Measurements from ENCODE around the gene ARHGAP32. TPM values are rescaled to one million over a fixed set of nuclear protein-coding genes. Genes with fewer than 3 reads are reported as not detected.

The ARHGAP32 gene
- total RNA-seq, 1 experiment from 2014 or later, result 22.0 TPM

DNA sequence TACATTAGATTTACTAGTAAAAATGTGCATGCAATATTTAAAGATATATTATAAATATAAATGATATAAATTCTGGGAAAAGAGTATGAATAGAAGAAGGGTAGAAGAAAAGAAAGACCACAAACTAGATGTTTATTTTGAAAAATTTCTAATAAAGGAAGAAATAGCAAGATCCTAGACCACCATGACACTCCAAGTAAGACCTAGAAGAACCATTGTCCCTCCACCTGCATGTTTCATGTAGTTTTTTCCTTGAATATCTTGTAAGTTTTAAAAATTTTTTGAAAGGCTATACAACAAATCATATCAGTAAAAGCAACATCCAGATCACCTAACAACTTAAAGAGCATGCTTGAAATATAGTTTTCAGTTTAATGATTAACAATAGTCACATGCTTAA lies 46.8 kb downstream of the ARHGAP32 start:
- no peaks in the 10 kb centered on the region for H3K27me3 ChIP-seq (ENCODE audit: insufficient read depth, low read length)
- H3K23me2 ChIP-seq (ENCODE audit: insufficient read length, low read depth, low read length, poor library complexity, severe bottlenecking), result no peaks in the 10 kb centered on the region
- H3K23ac ChIP-seq (ENCODE audit: insufficient read length, low read depth, low read length), result no peak overlapping the region
- no peaks in the 10 kb centered on the region for H3K79me1 ChIP-seq (ENCODE audit: insufficient read depth, low read depth, low read length, poor library complexity, severe bottlenecking)
- no peak overlapping the region for H3K14ac ChIP-seq (ENCODE audit: insufficient read depth, low read length)
- H2BK120ac ChIP-seq (ENCODE audit: low read depth, low read length, poor library complexity, severe bottlenecking), result no peak overlapping the region
- Mint-ChIP-seq H3K4me3 (no peak overlapping the region), H3K27me3 (ENCODE audit: low read depth) (no peaks in the 10 kb centered on the region), H3K4me1 (peaks cover 35 to 46% of the 10 kb centered on the region in 2 experiments), H3K36me3 (ENCODE audit: insufficient read depth in 1 of 3, low read depth in 3 of 3) (peaks cover 2 to 12% (median 6%) of the 10 kb centered on the region in 3 experiments; a peak in 6 of 7 replicates), H3K9me3 (peaks cover 5 to 7% of the 10 kb centered on the region in 2 experiments; a peak in 4 of 5 replicates), H3K27ac (no peak overlapping the region)
- no peak overlapping the region for H3T11ph ChIP-seq (ENCODE audit: low read length)
- no peak overlapping the region for H3K9ac ChIP-seq (ENCODE audit: extremely low read depth, insufficient read length, low read length)
- H2BK20ac ChIP-seq (ENCODE audit: low read depth, low read length, poor library complexity, severe bottlenecking), result no peak overlapping the region
- H2AK5ac ChIP-seq (ENCODE audit: insufficient read length, low read length), result no peak overlapping the region
- no peak overlapping the region for H4K91ac ChIP-seq (ENCODE audit: insufficient read length, low read depth, low read length)
- no peak overlapping the region for H2BK5ac ChIP-seq (ENCODE audit: insufficient read length, low read length)
- H3K27ac ChIP-seq (ENCODE audit: insufficient read length, low read depth, low read length), result no peak overlapping the region
- no peak overlapping the region for H4K8ac ChIP-seq (replicated peaks; ENCODE audit: insufficient read length, low read depth, low read length)
- no peak overlapping the region for H3K56ac ChIP-seq (ENCODE audit: insufficient read length, low read depth, low read length)
- no peak overlapping the region for H2AFZ ChIP-seq (ENCODE audit: low read length)
- no peak for DNase-seq
- H3K4me2 ChIP-seq (ENCODE audit: insufficient read depth, insufficient read length, low read length), result no peak overlapping the region
- TF ChIP-seq, protein P1, sequence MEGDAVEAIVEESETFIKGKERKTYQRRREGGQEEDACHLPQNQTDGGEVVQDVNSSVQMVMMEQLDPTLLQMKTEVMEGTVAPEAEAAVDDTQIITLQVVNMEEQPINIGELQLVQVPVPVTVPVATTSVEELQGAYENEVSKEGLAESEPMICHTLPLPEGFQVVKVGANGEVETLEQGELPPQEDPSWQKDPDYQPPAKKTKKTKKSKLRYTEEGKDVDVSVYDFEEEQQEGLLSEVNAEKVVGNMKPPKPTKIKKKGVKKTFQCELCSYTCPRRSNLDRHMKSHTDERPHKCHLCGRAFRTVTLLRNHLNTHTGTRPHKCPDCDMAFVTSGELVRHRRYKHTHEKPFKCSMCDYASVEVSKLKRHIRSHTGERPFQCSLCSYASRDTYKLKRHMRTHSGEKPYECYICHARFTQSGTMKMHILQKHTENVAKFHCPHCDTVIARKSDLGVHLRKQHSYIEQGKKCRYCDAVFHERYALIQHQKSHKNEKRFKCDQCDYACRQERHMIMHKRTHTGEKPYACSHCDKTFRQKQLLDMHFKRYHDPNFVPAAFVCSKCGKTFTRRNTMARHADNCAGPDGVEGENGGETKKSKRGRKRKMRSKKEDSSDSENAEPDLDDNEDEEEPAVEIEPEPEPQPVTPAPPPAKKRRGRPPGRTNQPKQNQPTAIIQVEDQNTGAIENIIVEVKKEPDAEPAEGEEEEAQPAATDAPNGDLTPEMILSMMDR (conservative IDR thresholded peaks at IDR 0.05), result no peak
- H2BK12ac ChIP-seq (ENCODE audit: insufficient read length, low read depth, low read length), result no peak overlapping the region
- H3K18ac ChIP-seq (ENCODE audit: insufficient read length, low read depth, low read length), result no peak overlapping the region
- no peak overlapping the region for H2BK15ac ChIP-seq (ENCODE audit: low read depth, low read length)
- no peak overlapping the region for H4K5ac ChIP-seq (ENCODE audit: insufficient read length, low read depth, low read length)
- H3K79me2 ChIP-seq (ENCODE audit: insufficient read depth, low read length), result peaks cover 1% of the 10 kb centered on the region; the same call in 1 of the 2 replicates
- H4K20me1 ChIP-seq (ENCODE audit: control insufficient read depth, insufficient read depth, insufficient read length), result no peaks in the 10 kb centered on the region
- no peaks in the 10 kb centered on the region for H3K9me3 ChIP-seq (ENCODE audit: control insufficient read depth, low read depth, low read length)
- H3K4me1 ChIP-seq (ENCODE audit: insufficient read depth, low read length), result peaks cover 3% of the 10 kb centered on the region
- H3K4ac ChIP-seq (ENCODE audit: low read depth, low read length), result no peak overlapping the region
